ENCODE results near the gene EIF2B5. TPM values are rescaled to one million over a fixed set of nuclear protein-coding genes. Genes with fewer than 3 reads are reported as not detected.

EIF2B5 gene
- total and polyA plus RNA-seq, 9 of the 15 experiments (the other 6 are each of a cell fraction or from before 2014, with no cell fraction given) = 19.1 to 92.4 (median 74.0) TPM

DNA sequence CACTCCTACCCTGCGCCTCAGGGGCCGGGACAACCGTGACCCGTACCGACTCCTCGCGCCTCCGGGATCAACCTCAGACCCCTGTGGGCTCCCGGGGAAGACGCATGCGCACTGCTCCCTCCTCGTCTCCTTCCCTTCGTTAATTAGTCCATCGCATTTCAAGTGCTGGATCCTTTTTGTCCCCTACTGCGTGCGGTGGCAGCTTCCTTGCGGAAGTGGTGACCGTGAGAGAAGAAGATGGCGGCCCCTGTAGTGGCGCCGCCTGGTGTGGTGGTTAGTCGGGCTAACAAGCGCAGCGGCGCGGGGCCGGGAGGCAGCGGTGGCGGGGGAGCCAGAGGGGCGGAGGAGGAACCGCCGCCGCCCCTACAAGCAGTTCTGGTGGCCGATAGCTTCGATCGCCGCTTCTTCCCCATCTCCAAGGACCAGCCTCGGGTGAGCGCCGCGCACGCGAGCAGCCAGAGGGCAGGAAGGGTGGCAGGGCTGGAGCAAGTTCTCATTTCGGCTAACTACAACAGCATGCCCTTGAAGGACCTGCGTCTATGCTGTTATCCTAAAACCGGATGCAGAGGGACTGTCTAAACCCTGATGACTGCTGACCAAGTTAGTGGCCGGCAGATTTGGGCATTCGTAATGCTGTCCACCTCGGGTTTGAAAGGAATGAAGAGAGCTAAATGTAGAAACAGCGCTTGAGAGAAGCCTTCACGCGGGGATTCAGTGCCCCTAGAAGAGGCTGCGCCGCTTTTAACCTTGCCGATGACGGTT lies at the start of gene EIF2B5 (continued):
- TF ChIP-seq, protein P1, sequence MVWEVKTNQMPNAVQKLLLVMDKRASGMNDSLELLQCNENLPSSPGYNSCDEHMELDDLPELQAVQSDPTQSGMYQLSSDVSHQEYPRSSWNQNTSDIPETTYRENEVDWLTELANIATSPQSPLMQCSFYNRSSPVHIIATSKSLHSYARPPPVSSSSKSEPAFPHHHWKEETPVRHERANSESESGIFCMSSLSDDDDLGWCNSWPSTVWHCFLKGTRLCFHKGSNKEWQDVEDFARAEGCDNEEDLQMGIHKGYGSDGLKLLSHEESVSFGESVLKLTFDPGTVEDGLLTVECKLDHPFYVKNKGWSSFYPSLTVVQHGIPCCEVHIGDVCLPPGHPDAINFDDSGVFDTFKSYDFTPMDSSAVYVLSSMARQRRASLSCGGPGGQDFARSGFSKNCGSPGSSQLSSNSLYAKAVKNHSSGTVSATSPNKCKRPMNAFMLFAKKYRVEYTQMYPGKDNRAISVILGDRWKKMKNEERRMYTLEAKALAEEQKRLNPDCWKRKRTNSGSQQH (CRISPR knock-in tag; IDR thresholded peaks at IDR 0.05) = peak; percentile 60; the same call in 1 of the 2 replicates
- TF ChIP-seq MTA3 (IDR thresholded peaks at IDR 0.05; ENCODE audit: borderline replicate concordance) = peak; percentile 99
- TF ChIP-seq ZNF140 (CRISPR knock-in tag; IDR thresholded peaks at IDR 0.05) = no peak
- TF ChIP-seq, protein P2, sequence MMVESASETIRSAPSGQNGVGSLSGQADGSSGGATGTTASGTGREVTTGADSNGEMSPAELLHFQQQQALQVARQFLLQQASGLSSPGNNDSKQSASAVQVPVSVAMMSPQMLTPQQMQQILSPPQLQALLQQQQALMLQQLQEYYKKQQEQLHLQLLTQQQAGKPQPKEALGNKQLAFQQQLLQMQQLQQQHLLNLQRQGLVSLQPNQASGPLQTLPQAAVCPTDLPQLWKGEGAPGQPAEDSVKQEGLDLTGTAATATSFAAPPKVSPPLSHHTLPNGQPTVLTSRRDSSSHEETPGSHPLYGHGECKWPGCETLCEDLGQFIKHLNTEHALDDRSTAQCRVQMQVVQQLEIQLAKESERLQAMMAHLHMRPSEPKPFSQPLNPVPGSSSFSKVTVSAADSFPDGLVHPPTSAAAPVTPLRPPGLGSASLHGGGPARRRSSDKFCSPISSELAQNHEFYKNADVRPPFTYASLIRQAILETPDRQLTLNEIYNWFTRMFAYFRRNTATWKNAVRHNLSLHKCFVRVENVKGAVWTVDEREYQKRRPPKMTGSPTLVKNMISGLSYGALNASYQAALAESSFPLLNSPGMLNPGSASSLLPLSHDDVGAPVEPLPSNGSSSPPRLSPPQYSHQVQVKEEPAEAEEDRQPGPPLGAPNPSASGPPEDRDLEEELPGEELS (CRISPR knock-in tag; IDR thresholded peaks at IDR 0.05; ENCODE audit: borderline replicate concordance) = no peak
- TF ChIP-seq C11orf30 (IDR thresholded peaks at IDR 0.05; ENCODE audit: low read depth) = peak; percentile 85
- peak; percentile 63 for TF ChIP-seq MEIS2 (IDR thresholded peaks at IDR 0.05; ENCODE audit: partially characterized antibody)
- no peak for TF ChIP-seq PYGO2 (tag; IDR thresholded peaks at IDR 0.05)
- TF ChIP-seq, protein P3, sequence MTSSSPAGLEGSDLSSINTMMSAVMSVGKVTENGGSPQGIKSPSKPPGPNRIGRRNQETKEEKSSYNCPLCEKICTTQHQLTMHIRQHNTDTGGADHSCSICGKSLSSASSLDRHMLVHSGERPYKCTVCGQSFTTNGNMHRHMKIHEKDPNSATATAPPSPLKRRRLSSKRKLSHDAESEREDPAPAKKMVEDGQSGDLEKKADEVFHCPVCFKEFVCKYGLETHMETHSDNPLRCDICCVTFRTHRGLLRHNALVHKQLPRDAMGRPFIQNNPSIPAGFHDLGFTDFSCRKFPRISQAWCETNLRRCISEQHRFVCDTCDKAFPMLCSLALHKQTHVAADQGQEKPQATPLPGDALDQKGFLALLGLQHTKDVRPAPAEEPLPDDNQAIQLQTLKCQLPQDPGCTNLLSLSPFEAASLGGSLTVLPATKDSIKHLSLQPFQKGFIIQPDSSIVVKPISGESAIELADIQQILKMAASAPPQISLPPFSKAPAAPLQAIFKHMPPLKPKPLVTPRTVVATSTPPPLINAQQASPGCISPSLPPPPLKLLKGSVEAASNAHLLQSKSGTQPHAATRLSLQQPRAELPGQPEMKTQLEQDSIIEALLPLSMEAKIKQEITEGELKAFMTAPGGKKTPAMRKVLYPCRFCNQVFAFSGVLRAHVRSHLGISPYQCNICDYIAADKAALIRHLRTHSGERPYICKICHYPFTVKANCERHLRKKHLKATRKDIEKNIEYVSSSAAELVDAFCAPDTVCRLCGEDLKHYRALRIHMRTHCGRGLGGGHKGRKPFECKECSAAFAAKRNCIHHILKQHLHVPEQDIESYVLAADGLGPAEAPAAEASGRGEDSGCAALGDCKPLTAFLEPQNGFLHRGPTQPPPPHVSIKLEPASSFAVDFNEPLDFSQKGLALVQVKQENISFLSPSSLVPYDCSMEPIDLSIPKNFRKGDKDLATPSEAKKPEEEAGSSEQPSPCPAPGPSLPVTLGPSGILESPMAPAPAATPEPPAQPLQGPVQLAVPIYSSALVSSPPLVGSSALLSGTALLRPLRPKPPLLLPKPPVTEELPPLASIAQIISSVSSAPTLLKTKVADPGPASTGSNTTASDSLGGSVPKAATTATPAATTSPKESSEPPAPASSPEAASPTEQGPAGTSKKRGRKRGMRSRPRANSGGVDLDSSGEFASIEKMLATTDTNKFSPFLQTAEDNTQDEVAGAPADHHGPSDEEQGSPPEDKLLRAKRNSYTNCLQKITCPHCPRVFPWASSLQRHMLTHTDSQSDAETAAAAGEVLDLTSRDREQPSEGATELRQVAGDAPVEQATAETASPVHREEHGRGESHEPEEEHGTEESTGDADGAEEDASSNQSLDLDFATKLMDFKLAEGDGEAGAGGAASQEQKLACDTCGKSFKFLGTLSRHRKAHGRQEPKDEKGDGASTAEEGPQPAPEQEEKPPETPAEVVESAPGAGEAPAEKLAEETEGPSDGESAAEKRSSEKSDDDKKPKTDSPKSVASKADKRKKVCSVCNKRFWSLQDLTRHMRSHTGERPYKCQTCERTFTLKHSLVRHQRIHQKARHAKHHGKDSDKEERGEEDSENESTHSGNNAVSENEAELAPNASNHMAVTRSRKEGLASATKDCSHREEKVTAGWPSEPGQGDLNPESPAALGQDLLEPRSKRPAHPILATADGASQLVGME (CRISPR knock-in tag; IDR thresholded peaks at IDR 0.05) = peak; percentile 22; the same call in 1 of the 2 replicates
- TF ChIP-seq ZNF134 (CRISPR knock-in tag; conservative IDR thresholded peaks at IDR 0.05) = no peak
- TF ChIP-seq, protein P4, sequence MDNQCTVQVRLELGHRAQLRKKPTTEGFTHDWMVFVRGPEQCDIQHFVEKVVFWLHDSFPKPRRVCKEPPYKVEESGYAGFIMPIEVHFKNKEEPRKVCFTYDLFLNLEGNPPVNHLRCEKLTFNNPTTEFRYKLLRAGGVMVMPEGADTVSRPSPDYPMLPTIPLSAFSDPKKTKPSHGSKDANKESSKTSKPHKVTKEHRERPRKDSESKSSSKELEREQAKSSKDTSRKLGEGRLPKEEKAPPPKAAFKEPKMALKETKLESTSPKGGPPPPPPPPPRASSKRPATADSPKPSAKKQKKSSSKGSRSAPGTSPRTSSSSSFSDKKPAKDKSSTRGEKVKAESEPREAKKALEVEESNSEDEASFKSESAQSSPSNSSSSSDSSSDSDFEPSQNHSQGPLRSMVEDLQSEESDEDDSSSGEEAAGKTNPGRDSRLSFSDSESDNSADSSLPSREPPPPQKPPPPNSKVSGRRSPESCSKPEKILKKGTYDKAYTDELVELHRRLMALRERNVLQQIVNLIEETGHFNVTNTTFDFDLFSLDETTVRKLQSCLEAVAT (IDR thresholded peaks at IDR 0.05) = no peak
